Measurements from ENCODE around the gene PDE8B.

Gene PDE8B

DNA sequence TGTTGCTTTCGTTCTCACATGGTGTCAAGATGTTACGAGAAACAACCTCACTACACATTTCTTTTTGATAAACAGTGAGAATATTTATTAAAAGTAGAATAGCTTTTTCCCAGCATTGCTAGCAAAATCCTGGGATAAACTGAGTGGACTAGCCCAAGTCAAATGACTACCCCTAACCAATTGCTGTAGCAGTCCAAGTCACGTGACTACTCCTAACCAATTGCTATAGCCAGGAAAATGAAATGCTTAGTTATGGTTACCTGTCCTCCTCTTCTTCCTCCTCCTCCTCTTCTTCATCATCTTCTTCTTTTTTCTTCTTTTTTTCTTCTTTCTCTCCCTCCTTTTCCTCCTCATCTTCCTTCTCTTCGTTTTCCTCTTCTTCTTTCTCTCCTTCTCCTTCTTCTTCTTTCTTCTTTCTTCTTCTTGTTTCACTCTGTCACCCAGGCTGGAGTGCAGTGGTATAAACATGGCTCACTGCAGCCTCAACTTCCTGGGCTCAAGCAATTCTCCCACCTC lies 85.4 kb downstream of the PDE8B start:
- no peak for DNase-seq

DNA sequence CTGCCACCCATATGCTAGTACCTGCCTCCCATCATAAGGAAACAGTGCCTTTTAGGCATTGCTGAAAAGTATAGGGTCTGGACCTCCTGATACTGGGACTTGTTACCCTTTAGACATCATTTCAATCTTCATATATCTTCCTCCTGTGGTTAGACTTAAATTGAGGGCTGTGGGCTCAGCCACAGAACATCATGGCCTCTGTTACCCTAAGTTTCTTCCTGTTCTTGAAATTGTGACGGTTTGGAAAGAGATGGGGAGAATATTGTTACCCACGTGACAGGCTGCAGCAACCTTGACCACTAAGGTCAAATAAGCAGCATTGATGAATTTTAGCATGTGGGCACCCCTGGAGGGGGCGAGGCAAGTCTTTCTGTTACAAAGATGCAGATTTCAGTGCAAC lies 87.7 kb downstream of the PDE8B start:
- no peak for DNase-seq

DNA sequence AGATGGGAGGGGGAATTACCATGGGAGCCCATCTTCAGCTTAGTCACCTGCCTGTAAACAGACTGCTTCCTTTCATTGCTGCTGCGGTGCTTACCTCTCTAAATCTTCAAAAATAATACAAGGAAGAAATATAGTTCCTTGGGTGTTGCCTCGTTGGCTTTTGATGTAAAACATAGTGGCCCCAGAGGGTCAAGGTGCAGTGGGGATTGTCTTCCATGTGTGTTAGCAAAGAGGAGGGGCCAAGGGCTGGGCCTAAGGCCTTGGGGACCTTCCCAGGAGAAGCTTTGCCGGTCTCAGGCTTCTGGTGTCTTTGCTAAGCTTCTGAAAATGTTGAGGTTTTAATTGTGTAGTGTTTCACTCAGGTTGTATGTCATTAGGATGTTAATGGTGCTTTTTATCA lies 90.0 kb downstream of the PDE8B start:
- DNase-seq, result no peak

DNA sequence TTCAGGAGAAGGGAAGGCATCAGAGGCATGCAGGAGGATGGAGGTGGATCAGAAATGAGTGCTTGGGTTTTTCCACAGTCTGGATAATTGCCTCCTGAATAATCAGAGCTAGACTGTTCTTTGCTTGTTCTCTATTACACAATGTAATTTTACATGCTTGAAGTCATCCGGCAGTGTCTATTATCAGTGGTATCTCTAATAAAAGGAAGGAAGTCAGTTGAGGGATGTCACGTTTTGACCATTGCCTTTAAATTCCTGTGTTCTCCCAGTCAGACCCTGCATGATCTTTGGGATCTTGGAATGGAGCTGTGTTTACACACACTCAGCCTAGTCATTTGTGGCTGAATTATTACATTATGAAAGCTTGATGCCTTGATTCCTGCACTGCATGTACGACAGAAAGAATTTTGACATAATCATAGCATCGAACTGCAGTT lies 91.0 kb downstream of the PDE8B start:
- DNase-seq, result no peak

DNA sequence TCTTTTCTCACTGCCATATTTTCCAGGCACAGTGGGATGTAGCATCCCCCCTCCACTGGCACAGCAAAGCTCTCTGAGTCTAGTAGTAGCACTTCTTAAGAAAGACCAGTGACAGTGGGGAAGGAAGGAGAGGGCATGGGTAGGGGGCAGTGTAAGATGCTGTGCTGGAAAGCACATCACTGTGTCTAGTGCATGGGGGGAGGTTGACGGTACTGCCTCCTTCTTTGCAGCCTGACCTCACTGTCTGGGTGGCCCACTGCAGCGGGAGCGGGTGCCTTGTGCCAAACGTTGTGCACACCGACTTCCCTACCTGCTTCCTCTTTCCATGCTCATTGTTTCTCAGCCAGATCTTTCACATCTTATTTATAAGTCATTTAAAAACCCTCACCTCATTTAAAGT lies 91.8 kb downstream of the PDE8B start:
- no peak for DNase-seq

DNA sequence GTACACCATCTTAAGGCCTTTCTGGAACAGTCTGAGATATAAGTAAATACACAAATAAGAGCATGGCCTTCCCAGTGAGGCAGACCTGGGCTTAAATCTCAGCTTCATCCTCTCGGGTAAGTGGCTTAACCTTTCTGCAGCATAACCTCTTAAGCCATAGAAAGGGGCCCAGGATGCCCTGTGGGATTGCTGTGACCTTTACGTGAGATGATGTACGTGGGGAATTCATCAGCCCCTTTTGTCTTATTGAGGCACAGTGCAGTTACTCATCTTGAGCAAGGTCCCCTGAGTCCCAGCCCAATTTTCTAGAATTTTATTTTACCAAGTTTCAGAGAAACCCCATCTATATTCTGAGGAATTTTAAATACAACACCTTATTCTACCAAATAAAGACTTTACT lies 92.2 kb downstream of the PDE8B start:
- no peak for DNase-seq

DNA sequence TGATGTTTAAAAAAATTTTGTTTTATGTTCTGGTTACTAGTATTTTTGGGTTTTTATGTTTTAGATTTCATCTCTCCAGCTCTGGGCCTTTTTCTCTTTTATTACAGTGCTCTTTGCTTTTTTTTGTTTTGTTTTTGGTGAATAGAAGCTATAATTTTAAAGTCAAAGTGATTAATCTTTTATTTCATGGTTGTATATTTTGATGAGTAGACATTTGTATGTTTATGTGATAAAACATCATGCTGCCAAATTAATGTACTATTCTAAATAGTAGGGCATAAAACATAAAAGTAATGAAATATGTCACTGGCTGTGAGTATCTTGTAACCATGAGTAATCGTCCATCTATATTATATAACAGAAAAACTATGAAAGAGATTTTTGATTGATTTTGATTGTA lies 93.9 kb downstream of the PDE8B start:
- no peak for DNase-seq

DNA sequence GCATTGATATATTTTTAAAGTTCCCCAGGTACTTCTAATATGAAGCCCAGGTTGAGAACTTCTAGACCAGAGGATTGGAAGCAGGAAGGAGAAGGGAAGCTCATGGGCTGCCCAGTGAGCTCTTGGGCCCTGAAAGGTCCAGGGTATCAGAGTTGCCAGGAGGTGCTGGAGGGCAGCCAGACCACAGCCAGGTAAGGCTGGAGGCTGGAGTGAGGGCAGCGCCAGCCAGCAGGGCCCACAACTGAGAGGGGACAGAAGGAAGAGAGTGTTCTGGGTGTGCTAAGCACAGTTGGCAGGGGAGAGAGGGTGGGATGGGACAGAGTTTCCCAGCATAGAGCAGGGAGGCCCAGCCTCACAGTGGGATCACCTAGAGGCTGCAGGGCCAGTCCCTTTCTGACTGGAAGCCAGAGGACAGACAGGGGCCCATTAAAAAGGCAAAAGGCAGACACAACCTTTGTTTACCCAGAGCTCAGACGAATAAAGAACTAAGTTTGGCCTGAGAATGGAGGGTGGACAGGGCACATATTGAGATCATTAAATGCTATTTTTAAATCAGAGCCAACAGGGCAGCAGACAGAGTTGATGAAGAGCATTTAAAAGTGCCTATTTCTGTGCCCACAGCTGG lies 94.9 kb downstream of the PDE8B start:
- no peak for DNase-seq

DNA sequence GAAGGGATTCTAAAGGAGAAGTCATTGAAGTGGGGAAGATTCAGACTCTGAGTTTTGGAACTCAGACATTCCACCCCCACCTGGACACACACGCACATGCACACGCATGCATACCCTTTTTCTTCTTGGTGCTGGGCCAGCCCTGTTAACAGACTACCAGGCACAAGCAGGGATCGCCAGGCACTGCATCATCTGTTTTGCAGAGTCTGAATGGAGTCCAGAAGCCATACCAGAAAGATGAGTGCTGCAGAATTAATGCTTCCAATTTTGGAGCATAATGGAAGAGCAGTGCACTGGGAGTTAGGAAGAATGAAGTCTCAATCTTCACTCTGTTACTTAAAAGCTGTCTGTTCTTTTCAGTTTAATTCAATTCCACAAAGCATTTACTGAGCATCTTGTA lies 95.5 kb downstream of the PDE8B start:
- DNase-seq, result no peak

DNA sequence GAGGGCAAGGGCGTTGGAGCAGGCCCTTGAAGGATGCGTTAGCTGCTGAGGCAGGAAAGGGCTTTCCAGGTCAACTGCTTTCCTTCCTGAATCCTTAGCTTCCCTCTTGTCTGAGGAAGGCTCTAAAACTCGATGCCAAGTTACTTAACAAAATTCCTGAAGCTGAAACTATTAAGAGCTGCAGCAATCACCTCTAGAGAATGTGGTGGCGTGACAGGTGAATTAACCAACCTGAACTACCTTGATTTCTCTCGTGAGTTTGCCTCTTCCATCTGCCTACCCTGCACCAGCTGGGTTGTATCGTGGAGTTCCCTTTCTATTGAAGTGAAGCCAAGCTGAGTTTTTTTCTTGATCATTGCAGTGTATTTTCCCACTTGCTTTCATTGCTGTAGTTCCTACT lies 96.1 kb downstream of the PDE8B start:
- no peak for DNase-seq

DNA sequence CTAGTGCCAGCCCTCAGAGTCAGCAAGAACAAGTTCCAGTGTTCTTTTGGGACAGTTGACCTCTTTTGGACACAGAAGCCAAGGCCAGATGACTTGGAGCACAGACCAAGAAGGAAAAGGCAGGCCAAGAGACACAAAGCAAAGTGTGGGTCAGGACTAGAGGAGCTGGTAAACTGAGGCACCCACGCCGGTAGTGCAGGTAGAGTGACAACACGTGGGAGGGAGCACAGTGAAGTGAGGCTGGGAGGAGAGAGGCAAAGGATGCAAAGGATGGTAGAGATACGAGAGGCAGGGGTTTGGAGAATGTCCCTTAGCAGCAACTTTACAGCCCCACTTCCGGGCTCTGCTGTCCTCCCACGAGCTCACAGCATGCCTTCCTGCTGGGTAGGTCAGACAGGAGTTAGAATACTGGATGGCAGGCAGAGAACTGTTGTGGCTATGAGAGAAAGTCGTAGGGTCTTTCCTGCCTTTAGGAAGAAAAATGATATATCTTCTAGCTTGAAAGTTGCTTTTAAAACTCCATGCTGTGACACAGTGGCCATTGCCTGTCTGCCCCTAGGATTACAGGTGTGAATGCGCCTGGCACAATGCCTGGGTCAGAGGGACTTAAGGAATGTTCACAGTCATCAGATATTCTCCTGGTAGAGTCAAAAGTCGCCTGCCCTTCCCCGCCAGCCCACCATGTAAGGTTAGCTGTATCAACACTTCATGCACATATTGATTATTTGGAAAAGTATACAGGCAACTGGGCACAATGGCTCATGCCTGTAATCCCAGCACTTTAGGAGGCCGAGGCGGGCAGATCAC lies 97.9 kb downstream of the PDE8B start:
- DNase-seq, result no peak

DNA sequence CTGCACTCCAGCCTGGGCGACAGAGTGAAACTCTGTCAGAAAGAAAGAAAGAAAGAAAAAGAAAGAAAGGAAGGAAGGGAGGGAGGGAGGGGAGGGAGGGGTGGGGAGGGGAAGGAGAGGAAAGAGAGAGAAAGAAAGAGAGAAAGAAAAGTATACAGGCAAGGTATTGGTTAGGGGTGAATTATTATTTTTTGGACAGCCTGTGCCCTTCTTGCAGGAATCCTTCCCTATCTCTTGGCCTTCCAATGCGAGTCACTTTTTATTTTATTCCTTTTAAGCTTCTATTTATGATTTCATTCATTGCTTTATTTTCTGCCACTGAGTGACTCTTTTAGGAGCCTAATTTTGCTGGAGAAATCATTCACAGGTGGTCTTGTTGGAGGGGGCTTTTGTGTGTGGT lies 98.7 kb downstream of the PDE8B start:
- no peak for DNase-seq

DNA sequence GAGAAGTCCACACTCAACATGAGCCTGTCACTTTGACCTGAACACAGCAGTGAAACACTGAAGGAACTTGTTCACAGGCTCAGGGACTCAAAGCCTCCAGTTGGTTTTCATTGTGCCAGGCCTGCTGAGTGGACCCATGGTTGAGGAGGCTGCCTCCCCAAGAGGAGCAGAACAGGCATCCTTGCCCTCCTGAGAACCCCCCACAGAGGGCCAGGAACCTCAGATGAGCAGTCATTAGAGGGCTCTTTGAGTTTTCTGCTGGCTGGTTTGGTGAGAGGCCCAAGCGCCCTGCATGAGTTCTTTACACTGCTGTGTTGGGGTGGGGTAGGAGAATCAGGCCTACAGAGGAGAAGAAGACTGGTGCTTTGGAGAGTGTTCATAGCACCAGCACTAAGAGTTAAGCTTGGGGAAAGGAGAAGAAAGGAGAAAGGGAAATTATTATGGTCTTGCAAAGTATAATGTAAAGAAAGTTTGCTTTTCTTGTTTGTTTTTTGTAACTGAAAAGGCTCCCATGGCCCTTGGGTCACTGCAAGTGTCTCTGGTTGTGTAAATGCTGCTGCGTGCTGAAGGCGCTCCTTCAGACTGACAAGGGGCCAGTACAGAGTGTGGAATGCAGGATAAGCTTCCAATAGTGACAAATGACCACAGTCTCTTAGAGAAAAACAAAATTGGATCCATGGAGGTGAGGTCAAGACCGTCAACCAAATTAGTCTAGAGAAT lies 100.2 kb downstream of the PDE8B start:
- no peak for DNase-seq

DNA sequence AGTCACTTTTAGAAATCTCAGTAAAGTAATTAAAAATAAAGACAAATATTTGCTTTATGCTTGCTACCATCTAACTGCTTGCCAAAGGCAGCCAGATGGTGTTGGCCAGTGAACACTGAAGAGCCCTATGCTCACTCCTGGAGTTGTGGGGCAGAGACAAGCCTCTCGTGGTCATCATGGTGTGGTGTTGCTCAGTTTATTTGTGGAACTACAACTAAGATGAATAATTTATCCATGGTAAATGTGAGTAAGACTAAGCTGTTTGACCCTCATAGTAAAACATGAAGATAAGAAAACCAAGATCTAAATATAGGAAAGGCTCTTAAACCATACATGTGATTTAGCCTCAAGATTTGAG lies 100.7 kb downstream of the PDE8B start:
- no peak for DNase-seq

DNA sequence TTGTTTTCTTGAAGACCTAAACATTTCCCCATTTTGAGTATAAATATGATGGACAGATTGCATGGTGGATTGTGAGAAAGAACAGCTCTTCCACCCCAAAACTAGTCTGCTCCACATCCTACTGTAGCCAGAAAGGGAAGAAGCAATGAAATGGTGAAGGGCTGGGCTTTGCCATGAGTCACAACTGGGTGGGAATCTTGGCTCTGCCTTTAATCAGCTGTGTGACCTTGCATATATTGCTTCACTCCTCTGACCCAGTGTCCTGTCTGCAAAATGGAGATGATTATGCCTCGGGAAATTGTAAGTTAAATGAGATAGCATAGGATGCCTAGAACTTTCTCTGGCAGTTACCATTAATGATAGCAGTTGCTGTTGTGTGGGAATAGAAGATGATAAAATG lies 101.9 kb downstream of the PDE8B start:
- no peak for DNase-seq

DNA sequence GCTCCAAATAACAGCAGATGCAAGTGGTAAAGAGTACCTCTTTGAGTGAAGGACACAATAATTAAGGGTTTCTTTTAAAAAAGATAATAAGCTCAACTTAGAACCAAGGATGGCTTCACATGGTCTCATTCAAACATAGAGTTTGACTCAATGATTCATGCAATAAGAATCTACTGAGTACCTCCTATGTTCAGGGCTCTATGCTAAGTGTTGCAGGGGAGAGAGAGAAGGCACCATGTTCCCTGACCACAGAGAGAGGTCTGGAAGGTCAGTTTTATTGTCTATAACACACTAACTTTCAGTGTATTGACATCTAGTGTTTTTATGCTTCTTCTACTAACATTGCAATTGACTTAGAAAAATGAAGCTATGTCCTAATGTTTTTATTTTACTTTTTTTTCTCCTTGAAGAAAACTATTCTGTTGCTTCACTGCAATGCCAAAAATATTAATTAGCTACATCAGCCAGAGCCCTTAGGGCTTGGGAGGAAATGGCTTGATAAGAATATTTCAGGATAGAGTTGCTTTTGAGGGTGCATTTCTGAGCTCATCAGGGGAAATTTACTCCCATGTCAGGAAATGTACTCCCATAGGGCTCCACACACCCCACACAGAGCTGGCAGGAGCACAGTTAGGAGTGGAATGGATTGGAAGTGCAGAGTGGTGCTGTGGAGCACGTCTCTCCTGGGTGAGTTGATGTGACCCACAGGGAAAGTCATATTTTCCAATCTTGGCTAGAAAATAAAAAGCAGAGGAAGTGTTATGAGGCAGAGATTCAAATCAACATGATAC lies 106.6 kb downstream of the PDE8B start:
- no peak for DNase-seq

DNA sequence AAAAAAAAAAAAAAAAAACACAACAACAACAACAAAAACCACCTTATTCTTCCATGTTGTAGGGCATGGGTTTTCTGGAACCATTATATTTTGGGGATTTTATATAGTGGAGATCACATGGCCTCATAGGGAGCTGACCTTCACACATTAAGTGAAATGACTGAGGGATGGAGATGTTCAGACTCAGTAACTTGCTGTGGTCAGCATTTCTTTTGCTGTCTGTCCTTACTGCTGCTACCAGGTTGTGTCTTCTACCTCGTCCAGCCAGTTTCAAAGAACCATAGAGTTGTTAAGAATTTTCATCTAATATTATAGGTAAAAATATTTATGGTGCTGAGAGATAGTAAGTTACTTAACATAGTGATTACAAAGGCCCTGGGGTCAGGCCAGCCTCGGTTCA lies 107.6 kb downstream of the PDE8B start:
- DNase-seq, result no peak

DNA sequence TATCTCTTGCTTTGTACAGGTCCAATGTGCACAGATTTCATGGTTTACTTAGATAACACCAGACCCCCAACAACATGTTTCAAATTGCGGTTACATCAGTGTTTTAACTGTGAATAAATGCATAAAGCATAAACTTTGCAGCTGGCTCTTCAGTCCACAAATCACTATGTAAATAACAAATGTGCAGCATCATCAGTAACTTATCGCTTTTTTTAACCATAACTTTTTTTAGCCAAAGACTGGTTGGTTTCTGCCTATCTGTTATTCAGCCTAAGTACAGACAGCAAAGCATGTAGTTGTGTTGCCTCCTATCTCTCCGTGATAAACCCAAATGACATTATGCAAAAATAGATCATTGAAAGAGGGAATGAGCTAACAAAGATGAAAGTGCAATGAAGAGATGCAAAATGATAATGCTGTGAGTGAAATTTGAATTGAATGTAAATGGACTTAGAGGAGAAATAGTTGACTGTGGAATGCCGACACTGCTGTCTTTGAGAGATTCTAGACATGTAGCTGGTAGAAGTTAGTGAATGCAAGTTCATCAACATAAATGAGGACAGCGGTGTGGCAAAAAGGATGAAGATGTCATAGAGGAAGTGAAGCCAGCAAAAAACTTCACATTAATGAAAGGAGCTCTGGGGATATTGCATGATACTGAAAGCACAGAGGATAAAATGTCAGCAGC lies 108.8 kb downstream of the PDE8B start:
- no peak for DNase-seq

DNA sequence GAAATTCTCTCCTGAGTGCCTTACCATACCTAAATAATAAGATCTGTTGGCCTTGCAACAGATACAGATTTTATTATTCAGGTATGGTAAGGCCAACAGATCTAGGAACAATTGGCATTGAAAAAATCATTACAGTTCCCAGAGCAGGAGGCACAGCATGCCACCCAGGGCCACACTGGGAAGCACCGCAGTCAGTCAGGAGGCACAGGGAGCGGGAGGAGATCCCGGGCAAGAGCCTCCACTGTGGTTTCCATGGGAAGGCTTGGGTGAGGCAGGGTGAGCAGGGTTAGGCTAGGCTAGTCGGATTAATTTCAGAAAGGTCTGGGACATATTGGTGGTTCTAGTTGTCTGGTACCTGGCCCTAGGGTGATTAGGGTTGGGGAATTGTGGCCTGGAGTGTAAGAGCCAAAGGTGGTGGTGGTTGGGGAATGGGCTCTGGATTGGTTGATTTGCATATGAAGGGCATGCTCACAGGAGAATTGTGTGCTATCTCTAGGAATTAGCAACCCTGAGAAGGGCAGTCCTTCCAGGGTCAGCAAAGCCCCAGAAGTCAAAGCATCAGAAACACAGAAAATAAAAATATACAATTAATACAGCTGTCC lies 111.4 kb downstream of the PDE8B start:
- DNase-seq, result no peak

DNA sequence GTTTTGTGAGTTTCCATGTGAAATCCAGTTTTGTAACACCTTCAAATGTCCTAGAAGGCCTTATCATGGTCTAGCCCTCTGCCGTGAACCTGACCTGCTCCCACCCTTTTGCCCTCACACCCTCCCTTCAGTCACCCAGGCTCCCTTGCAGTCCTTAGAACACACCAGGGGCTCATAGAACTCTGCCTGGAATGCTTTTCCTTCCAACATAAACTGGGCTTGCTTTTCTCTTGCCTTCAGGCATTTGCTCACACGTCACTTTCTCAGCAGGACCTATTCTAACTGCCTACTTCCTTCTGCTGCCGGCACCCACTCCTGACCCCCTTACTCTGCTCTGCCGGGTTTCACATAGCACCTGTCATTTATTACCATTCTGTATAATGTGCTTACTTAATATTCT lies 111.9 kb downstream of the PDE8B start:
- DNase-seq, result no peak

DNA sequence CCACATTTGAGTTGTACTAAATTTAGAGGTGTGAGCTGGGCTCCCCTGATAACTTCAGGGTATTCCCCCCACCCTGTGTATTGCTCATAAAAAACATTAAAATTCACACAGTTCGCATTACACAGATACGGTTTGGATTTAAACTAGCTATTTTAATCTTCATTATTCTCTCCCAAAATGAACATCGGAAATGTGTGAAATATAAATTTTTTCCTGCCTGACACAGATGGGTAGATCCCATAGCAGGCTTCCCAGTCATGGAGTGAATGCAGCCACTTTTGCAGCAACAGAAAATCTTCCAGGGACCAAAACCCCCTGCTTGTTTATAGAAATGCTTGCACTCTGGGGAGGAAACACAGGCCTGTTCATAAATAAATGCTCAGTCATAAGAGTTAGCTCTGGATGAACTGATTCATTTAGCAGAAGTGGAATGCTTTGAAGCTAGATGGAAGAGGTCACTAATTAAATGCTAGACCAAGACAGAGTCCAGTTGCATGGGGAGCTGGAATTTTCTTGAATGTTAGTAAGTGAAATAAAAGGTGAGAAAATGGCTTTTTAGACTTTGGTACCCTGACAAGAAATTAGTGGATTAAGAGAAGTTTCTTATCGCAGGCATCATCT lies 115.6 kb downstream of the PDE8B start:
- no peak for DNase-seq

Data from effector CD4-positive, alpha-beta T cell (primary cell).